Measurements from ENCODE around the gene ASB12. TPM values are rescaled to one million over a fixed set of nuclear protein-coding genes. Genes with fewer than 3 reads are reported as not detected.
A peak's percentile ranks its signal among the peaks of the same experiment; 100 is the strongest.

The ASB12 gene
- total and polyA plus RNA-seq, 7 donors = 0.17 to 1.2 (median 0.36) TPM; not detected in 4

DNA sequence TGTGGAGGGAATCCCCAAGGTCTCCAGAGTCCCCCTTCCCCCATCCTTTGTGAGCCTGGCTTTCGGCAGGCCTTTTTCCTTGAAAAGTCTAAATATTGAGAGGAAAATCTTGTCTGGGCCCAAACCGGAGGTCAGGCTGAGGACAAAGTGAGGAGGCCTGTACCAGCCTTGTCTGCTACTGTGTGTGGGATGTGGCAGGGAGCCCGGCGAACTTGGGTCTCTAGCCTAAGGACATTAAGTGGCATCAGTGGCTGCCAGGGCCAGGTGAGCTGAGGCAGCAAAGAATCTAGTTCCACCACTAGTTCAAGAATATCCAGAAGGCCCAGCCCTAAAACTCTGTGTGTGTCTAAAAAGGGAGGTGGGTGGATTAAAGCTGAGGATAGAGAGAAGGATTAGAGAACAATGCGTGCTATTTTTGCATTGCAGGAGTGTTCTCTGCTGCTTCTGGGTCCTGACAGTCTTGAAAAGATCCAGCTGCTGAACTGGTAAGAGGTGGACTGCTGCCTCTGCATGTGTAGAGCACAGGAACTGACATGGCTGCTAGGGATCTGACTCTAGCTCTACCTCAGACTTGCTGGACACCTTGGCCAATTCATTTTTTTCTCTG lies 23.7 kb downstream of the ASB12 start:
- Histone ChIP-seq H3K4me1 (peaks cover 0 to 35% (median 23%) of the 10 kb centered on the region in 4 donors), H3K36me3 (no peaks in the 10 kb centered on the region), H3K27ac (peak overlapping the region; percentile 90 to 94 (median 93)), H3K4me3 (peak overlapping the region; percentile 53 to 72 (median 68)), H3K27me3 (no peaks in the 10 kb centered on the region), H3K9me3 (no peaks in the 10 kb centered on the region)
- intact Hi-C loops (cut with DNase I) = loop anchor here (2.0 to 10.0 kb wide), 5 partner anchors 112 to 1326 kb away; partner anchors contain the start of genes LAS1L and MTMR8
- DNase-seq = peak; percentile 66
- WGBS, 2 donors = 18 to 46% methylated on average over 5 of the region's 5 CpGs
- TF ChIP-seq, protein P1, sequence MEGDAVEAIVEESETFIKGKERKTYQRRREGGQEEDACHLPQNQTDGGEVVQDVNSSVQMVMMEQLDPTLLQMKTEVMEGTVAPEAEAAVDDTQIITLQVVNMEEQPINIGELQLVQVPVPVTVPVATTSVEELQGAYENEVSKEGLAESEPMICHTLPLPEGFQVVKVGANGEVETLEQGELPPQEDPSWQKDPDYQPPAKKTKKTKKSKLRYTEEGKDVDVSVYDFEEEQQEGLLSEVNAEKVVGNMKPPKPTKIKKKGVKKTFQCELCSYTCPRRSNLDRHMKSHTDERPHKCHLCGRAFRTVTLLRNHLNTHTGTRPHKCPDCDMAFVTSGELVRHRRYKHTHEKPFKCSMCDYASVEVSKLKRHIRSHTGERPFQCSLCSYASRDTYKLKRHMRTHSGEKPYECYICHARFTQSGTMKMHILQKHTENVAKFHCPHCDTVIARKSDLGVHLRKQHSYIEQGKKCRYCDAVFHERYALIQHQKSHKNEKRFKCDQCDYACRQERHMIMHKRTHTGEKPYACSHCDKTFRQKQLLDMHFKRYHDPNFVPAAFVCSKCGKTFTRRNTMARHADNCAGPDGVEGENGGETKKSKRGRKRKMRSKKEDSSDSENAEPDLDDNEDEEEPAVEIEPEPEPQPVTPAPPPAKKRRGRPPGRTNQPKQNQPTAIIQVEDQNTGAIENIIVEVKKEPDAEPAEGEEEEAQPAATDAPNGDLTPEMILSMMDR (IDR thresholded peaks at IDR 0.05) = no peak
- TF ChIP-seq POLR2A (IDR thresholded peaks at IDR 0.05) (no peak), POLR2AphosphoS5 (IDR thresholded peaks at IDR 0.05) (peak in 1 of 4 donors; percentile 31), EP300 (IDR thresholded peaks at IDR 0.05) (no peak)

- peak; percentile 97 for DNase-seq
- H3K4me1 ChIP-seq = peaks cover 0 to 35% (median 23%) of the 10 kb centered on the region in 4 donors
- no peaks in the 10 kb centered on the region for H3K9me3 ChIP-seq
- 0% methylated on average over 45 of the region's 45 CpGs for WGBS, 2 donors
- H3K36me3 ChIP-seq = no peaks in the 10 kb centered on the region
- peak overlapping the region; percentile 53 to 72 (median 68) for H3K4me3 ChIP-seq
- no peaks in the 10 kb centered on the region for H3K27me3 ChIP-seq
- peak overlapping the region; percentile 90 to 94 (median 93) for H3K27ac ChIP-seq
- intact Hi-C loops (cut with DNase I) = loop anchor here (2.0 to 10.0 kb wide), 5 partner anchors 111 to 1326 kb away; partner anchors contain the start of genes LAS1L and MTMR8
- TF ChIP-seq POLR2A (IDR thresholded peaks at IDR 0.05) = peak; percentile 69 to 71
- peak; percentile 81 to 90 (median 88) for TF ChIP-seq POLR2AphosphoS5 (IDR thresholded peaks at IDR 0.05)
- TF ChIP-seq, protein P1 (IDR thresholded peaks at IDR 0.05) = peak in 1 of 4 experiments; percentile 18
- TF ChIP-seq EP300 (IDR thresholded peaks at IDR 0.05) = no peak
These were observed 24.5 kb downstream of the ASB12 start for GRCh38 chrX:64205735-64206501.

DNA sequence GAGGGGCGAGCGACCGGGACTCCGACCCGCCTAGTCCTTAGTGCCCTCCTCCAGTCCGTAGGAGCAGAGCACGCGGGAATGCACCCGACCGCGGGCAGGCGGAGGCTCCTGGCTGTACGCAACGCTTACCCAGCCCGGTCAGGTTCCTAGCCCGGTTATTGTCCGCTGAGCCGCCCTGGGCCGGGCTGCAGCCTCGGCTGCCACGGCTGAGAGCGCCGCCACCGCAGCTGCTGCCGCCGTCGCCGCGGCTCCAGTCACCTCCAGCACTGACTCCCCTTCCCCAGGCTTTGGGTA lies 25.0 kb downstream of the ASB12 start, which contains the start of gene AMER1:
Gene AMER1 (minus strand): TSS at position 268 of the 294 bp plus-strand sequence. CDS start 12,422 bp downstream, outside the sequence.
- H3K36me3 ChIP-seq = no peaks in the 10 kb centered on the region
- H3K27ac ChIP-seq = peak within 1 kb of the TSS; percentile 90 to 94 (median 93)
- no peak for DNase-seq
- peaks cover 0 to 35% (median 23%) of the 10 kb centered on the region in 4 donors for H3K4me1 ChIP-seq
- no peaks in the 10 kb centered on the region for H3K27me3 ChIP-seq
- H3K4me3 ChIP-seq = peak within 1 kb of the TSS; percentile 53 to 72 (median 68)
- 0% methylated on average over 29 of the region's 29 CpGs for WGBS, 2 donors
- TF ChIP-seq POLR2A (IDR thresholded peaks at IDR 0.05) = no peak
- no peak for TF ChIP-seq POLR2AphosphoS5 (IDR thresholded peaks at IDR 0.05)
- no peak for TF ChIP-seq EP300 (IDR thresholded peaks at IDR 0.05)
- TF ChIP-seq, protein P1 (IDR thresholded peaks at IDR 0.05) = no peak
- H3K9me3 ChIP-seq = no peaks in the 10 kb centered on the region
- intact Hi-C loops (cut with DNase I) = loop anchor here (5.0 to 10.0 kb wide), 4 partner anchors 111 to 1327 kb away; partner anchors contain the start of gene LAS1L

DNA sequence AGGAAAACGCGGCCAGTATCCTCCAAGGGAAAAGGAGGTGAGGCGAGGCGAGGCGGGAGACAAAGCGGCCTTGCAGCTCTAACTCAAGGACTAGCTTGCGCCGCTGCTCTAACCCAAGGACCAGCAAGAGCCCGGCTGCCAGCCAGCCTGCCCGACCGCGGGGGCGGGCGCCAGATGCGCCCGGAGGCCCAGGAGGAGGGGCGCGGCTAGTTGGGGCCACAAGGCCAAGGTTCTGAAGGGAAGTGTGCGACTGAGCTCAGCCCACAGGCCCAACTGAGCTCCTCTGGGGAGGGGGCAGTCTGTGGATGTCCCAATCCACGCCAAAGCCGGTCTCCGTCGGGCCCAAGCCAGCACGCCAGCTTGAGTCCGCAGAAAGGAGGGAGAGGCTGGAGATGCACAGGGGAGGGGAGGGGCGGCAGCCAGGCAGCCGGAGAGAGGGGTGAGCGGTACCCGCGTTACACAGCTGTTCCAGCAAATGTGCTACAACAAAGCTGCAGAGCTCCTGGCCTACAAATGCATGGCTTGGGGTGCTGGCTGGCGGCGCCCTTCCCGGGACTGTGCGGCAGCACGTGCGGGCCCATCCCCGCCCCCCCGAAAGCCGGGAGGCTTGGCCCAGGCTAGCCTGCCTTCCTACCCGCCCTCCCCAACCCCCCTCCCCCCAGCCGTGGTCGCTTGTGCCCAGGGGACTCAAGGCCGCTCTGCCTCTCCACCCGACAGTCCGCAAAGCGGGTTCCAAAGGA lies 25.5 kb downstream of the ASB12 start:
- Histone ChIP-seq H3K27me3 (no peaks in the 10 kb centered on the region), H3K4me1 (peaks cover 0 to 35% (median 23%) of the 10 kb centered on the region in 4 donors), H3K9me3 (no peaks in the 10 kb centered on the region), H3K27ac (peak overlapping the region; percentile 90 to 94 (median 93)), H3K36me3 (no peaks in the 10 kb centered on the region), H3K4me3 (peak overlapping the region; percentile 53 to 72 (median 68))
- DNase-seq = peak; percentile 71
- intact Hi-C loops (cut with DNase I) = loop anchor here (5.0 to 10.0 kb wide), 4 partner anchors 110 to 1327 kb away; partner anchors contain the start of gene LAS1L
- 1 to 2% methylated on average over 45 to 46 of the region's 46 CpGs for WGBS, 2 donors
- TF ChIP-seq, protein P1 (IDR thresholded peaks at IDR 0.05) = no peak
- TF ChIP-seq POLR2A (IDR thresholded peaks at IDR 0.05) (no peak), POLR2AphosphoS5 (IDR thresholded peaks at IDR 0.05) (no peak), EP300 (IDR thresholded peaks at IDR 0.05) (no peak)
